Measurements from ENCODE around the gene SEC22A. TPM values are rescaled to one million over a fixed set of nuclear protein-coding genes. Genes with fewer than 3 reads are reported as not detected.

The SEC22A gene
- total and polyA plus RNA-seq, 4 experiments from 2014 or later, result 19.4 to 26.5 (median 22.5) TPM

DNA sequence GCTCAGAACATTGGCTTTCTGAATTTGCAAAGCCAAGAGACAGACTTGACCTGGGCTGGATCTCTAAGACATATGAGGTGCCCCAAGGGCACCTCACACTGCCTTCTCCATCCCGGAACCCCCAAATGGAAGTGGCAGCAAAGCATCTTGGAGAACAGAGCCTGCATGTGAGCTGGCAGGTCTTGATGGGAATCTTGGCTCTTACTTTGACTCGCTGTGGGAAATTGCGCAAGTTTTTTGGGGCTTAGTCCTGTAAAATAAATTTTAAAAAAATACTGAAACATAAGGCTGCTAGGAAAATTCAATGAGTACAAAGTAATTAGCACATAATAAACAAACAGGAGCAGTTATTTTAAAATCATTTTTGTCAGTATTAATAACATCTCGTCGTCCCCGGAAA lies 13.7 kb upstream of the SEC22A start:
- Histone ChIP-seq H3K4me3 (ENCODE audit: low read length in 2 of 2) (no peak overlapping the region), H3K36me3 (ENCODE audit: insufficient read depth, low read length) (no peaks in the 10 kb centered on the region), H3K4me1 (ENCODE audit: insufficient read depth, low read length) (no peaks in the 10 kb centered on the region), H3K9me3 (ENCODE audit: control insufficient read depth in 1 of 2, low read length in 2 of 2) (no peaks in the 10 kb centered on the region), H3K27ac (ENCODE audit: low read depth, low read length) (no peak overlapping the region), H3K27me3 (ENCODE audit: insufficient read depth, low read length) (no peaks in the 10 kb centered on the region)
- CTCF ChIA-PET (ENCODE audit: partially characterized antibody), result no interaction called here
- H3K4me3 Mint-ChIP-seq, result no peak overlapping the region
- intact Hi-C loops (cut with micrococcal nuclease), result no loop called here
- no peaks in the 10 kb centered on the region for H3K4me1 Mint-ChIP-seq
- no peak for DNase-seq
- H3K27ac Mint-ChIP-seq, result no peak overlapping the region
- peaks cover 0 to 3% of the 10 kb centered on the region in 2 donors for H3K27me3 Mint-ChIP-seq
- POLR2A ChIA-PET (ENCODE audit: partially characterized antibody), result no interaction called here
- H3K9me3 Mint-ChIP-seq, result peaks cover 0 to 7% (median 2%) of the 10 kb centered on the region in 8 donors
- H3K36me3 Mint-ChIP-seq, result no peaks in the 10 kb centered on the region

DNA sequence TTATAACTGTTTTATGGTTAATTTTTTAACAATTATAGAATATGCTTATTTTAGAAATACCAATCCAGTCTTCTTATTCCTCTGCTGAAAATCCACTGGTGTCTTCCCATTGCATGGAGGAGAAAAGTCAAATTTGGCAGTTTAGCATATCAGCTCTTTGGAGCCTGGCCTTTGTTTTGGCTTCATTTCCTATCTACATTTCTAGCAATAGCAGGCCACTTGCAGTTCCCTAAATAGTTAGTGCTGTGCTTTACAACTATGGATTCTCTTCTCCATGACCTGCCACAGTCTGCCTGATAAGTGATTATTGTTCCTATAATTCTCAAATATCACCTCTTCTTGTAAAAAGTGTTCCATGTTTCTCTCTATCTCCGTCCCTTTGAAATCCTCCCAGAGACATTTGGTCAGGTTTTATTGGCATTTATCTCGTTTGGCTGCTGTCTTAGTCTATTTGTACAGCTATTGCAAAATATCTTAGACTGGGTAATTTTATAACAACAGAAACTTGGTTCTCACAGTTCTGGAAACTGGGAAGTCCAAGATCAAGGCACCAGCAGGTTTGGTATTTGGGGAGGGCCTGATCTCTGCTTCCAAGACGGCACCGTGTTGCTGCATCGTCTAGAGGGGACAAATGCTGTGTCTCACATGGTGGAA lies 8.2 kb upstream of the SEC22A start:
- Mint-ChIP-seq H3K27ac (no peak overlapping the region), H3K36me3 (peaks cover 0 to 3% of the 10 kb centered on the region in 2 donors), H3K4me3 (no peak overlapping the region), H3K9me3 (peaks cover 0 to 8% (median 3%) of the 10 kb centered on the region in 8 donors), H3K27me3 (no peaks in the 10 kb centered on the region), H3K4me1 (no peaks in the 10 kb centered on the region)
- H3K4me1 ChIP-seq (ENCODE audit: insufficient read depth, low read length), result no peaks in the 10 kb centered on the region
- no peak overlapping the region for H3K4me3 ChIP-seq (ENCODE audit: low read length in 2 of 2)
- no peaks in the 10 kb centered on the region for H3K36me3 ChIP-seq (ENCODE audit: insufficient read depth, low read length)
- POLR2A ChIA-PET (ENCODE audit: partially characterized antibody), result no interaction called here
- CTCF ChIA-PET (ENCODE audit: partially characterized antibody), result no interaction called here
- intact Hi-C loops (cut with micrococcal nuclease), result no loop called here
- no peaks in the 10 kb centered on the region for H3K9me3 ChIP-seq (ENCODE audit: control insufficient read depth in 1 of 2, low read length in 2 of 2)
- H3K27ac ChIP-seq (ENCODE audit: low read depth, low read length), result no peak overlapping the region
- H3K27me3 ChIP-seq (ENCODE audit: insufficient read depth, low read length), result no peaks in the 10 kb centered on the region
- no peak for DNase-seq

DNA sequence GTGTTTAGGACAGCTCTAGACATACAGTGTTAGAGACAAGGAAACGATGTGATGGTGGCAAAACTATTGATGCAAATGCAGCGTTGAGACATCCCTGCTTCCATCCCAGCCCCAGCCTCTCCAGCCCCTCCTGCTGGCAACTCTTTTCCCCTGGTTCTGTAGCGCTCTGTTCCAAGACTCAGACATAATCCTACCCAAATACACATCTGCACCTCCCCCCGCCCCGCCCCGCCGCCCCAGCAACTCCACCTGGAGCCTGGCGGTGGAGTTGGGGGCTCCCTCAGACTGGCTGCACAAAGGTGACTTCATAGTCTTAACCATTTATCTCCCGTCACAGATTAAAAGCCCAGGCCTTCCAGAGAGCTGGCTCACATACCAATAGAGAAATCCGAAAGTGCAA lies 7.2 kb upstream of the SEC22A start:
- no peak overlapping the region for H3K27ac ChIP-seq (ENCODE audit: low read depth, low read length)
- no peaks in the 10 kb centered on the region for H3K9me3 ChIP-seq (ENCODE audit: control insufficient read depth in 1 of 2, low read length in 2 of 2)
- H3K4me1 ChIP-seq (ENCODE audit: insufficient read depth, low read length), result no peaks in the 10 kb centered on the region
- H3K27me3 ChIP-seq (ENCODE audit: insufficient read depth, low read length), result no peaks in the 10 kb centered on the region
- no peak for DNase-seq
- no peak overlapping the region for H3K4me3 Mint-ChIP-seq
- peaks cover 0 to 4% of the 10 kb centered on the region in 2 donors for H3K27me3 Mint-ChIP-seq
- POLR2A ChIA-PET (ENCODE audit: partially characterized antibody), result interaction anchor here (0.7 kb wide), 1 partner anchor 628 kb away, joined by 4 read pairs; no protein-coding TSS in a partner anchor
- intact Hi-C loops (cut with micrococcal nuclease), result no loop called here
- H3K36me3 ChIP-seq (ENCODE audit: insufficient read depth, low read length), result no peaks in the 10 kb centered on the region
- H3K27ac Mint-ChIP-seq, result no peak overlapping the region
- no peak overlapping the region for H3K4me3 ChIP-seq (ENCODE audit: low read length in 2 of 2)
- peaks cover 0 to 7% of the 10 kb centered on the region in 2 donors for H3K36me3 Mint-ChIP-seq
- peaks cover 0 to 14% (median 3%) of the 10 kb centered on the region in 8 donors for H3K9me3 Mint-ChIP-seq
- no peaks in the 10 kb centered on the region for H3K4me1 Mint-ChIP-seq
- CTCF ChIA-PET (ENCODE audit: partially characterized antibody), result no interaction called here

DNA sequence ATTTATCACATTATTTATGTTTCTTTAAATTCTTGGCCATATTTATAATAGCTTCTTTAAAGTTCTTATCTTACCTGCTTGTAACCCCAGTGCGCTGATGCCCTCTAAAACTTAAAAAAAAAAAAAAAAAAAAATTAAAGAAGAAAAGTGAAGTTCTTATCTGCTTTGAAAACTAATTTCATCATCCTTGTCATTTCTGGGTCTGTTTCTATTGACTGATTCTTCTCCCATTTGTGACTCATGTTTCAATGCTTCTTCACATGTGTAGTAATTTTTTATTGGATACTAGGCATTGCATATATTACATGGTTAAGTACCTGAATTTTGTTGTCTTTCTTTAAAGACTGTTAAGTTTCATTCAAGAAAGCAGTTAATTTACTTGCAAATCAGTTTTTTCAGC lies 3.4 kb upstream of the SEC22A start:
- Mint-ChIP-seq H3K27ac (no peak overlapping the region), H3K27me3 (peaks cover 0 to 4% of the 10 kb centered on the region in 2 donors), H3K9me3 (peaks cover 0 to 14% (median 6%) of the 10 kb centered on the region in 8 donors), H3K36me3 (peaks cover 7 to 12% of the 10 kb centered on the region in 2 donors), H3K4me1 (peaks cover 14 to 26% (median 21%) of the 10 kb centered on the region in 4 donors), H3K4me3 (no peak overlapping the region)
- no peak overlapping the region for H3K27ac ChIP-seq (ENCODE audit: low read depth, low read length)
- intact Hi-C loops (cut with micrococcal nuclease), result no loop called here
- no peaks in the 10 kb centered on the region for H3K9me3 ChIP-seq (ENCODE audit: control insufficient read depth in 1 of 2, low read length in 2 of 2)
- ChIA-PET CTCF (ENCODE audit: partially characterized antibody) (no interaction called here), POLR2A (ENCODE audit: partially characterized antibody) (no interaction called here)
- no peaks in the 10 kb centered on the region for H3K36me3 ChIP-seq (ENCODE audit: insufficient read depth, low read length)
- H3K27me3 ChIP-seq (ENCODE audit: insufficient read depth, low read length), result no peaks in the 10 kb centered on the region
- H3K4me3 ChIP-seq (ENCODE audit: low read length in 2 of 2), result no peak overlapping the region
- no peak for DNase-seq
- H3K4me1 ChIP-seq (ENCODE audit: insufficient read depth, low read length), result peaks cover 19% of the 10 kb centered on the region

DNA sequence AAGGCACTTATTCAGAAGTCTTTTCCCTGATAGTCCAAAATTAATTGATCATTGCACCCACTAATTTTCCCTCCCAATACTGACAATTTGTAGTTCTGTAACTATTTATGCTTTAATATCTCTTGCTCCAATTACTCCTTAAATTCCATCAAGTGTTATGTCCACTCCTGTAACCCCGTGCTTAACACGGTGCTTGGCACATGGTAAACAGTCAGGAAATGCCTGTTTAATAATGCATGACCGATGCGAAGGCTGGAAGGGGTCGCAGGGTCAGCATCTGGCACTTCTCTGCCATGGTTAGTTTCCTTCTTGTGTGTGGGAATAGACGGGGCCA lies 553 bp upstream of the SEC22A start:
- Histone ChIP-seq H3K4me1 (ENCODE audit: insufficient read depth, low read length) (peaks cover 20% of the 10 kb centered on the region), H3K9me3 (ENCODE audit: control insufficient read depth in 1 of 2, low read length in 2 of 2) (no peaks in the 10 kb centered on the region), H3K27ac (ENCODE audit: low read depth, low read length) (peak overlapping the region; percentile 98), H3K27me3 (ENCODE audit: insufficient read depth, low read length) (no peaks in the 10 kb centered on the region), H3K4me3 (ENCODE audit: low read length in 2 of 2) (peak overlapping the region; percentile 76 to 91), H3K36me3 (ENCODE audit: insufficient read depth, low read length) (no peaks in the 10 kb centered on the region)
- POLR2A ChIA-PET (ENCODE audit: partially characterized antibody), result interaction anchor here (0.6 to 1.6 kb wide), 11 partner anchors 9 to 1655 kb away, joined by 3 to 13 read pairs (median 4); partner anchors contain the start of genes DTX3L, FAM162A, HSPBAP1 and MIX23
- Mint-ChIP-seq H3K4me3 (peak overlapping the region; percentile 88 to 98 (median 90)), H3K27me3 (peaks cover 0 to 4% of the 10 kb centered on the region in 2 donors), H3K9me3 (peaks cover 0 to 14% (median 6%) of the 10 kb centered on the region in 8 donors), H3K4me1 (peaks cover 21 to 38% (median 26%) of the 10 kb centered on the region in 4 donors), H3K36me3 (peaks cover 7 to 14% of the 10 kb centered on the region in 2 donors), H3K27ac (peak overlapping the region; percentile 92 to 99 (median 98))
- DNase-seq, result no peak
- CTCF ChIA-PET (ENCODE audit: partially characterized antibody), result no interaction called here
- intact Hi-C loops (cut with micrococcal nuclease), result loop anchor here (1.0 to 10.0 kb wide), 9 partner anchors 384 to 1655 kb away; partner anchors contain the start of genes FAM162A, GOLGB1, HACD2 and HCLS1

DNA sequence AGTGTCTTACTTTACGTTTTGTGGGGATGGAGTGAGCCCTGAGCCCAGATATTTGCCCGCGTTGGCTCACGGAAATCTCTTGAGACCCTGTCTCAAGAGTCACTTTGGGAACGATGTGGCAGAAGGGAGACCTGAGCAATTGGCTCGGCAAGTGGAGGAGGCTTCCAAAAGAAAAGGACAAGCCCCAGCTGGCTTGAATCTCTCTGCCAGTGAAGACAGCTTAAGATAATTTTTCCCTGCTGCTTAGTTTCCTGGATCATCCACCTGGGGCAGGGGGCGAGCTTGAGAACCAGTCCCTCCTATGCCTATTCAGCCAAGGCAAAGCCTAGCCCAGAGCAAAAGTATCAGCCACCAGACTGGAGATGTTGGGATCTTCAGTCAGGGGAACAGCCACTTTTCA lies 708 bp downstream of the SEC22A start:
- Mint-ChIP-seq H3K27me3 (peaks cover 0 to 4% of the 10 kb centered on the region in 2 donors), H3K4me3 (peak overlapping the region; percentile 88 to 98 (median 90)), H3K36me3 (peaks cover 7 to 16% of the 10 kb centered on the region in 2 donors), H3K9me3 (peaks cover 0 to 14% (median 4%) of the 10 kb centered on the region in 8 donors), H3K27ac (peak overlapping the region; percentile 92 to 99 (median 98)), H3K4me1 (peaks cover 21 to 41% (median 31%) of the 10 kb centered on the region in 4 donors)
- ChIA-PET CTCF (ENCODE audit: partially characterized antibody) (interaction anchor here (0.9 kb wide), 1 partner anchor 383 kb away, joined by 3 read pairs; no protein-coding TSS in a partner anchor), POLR2A (ENCODE audit: partially characterized antibody) (interaction anchor here (1.1 to 1.6 kb wide), 6 partner anchors 8 to 819 kb away, joined by 3 to 13 read pairs (median 8); partner anchors contain the start of genes FAM162A, HSPBAP1, MIX23 and WDR5B)
- peak overlapping the region; percentile 98 for H3K27ac ChIP-seq (ENCODE audit: low read depth, low read length)
- no peaks in the 10 kb centered on the region for H3K27me3 ChIP-seq (ENCODE audit: insufficient read depth, low read length)
- H3K9me3 ChIP-seq (ENCODE audit: control insufficient read depth in 1 of 2, low read length in 2 of 2), result no peaks in the 10 kb centered on the region
- no peaks in the 10 kb centered on the region for H3K36me3 ChIP-seq (ENCODE audit: insufficient read depth, low read length)
- peak overlapping the region; percentile 82 to 91 for H3K4me3 ChIP-seq (ENCODE audit: low read length in 2 of 2)
- DNase-seq, result no peak
- peaks cover 20% of the 10 kb centered on the region for H3K4me1 ChIP-seq (ENCODE audit: insufficient read depth, low read length)
- intact Hi-C loops (cut with micrococcal nuclease), result loop anchor here (10.0 kb wide), 1 partner anchor 688 kb away; the partner anchor contains the start of gene KPNA1

DNA sequence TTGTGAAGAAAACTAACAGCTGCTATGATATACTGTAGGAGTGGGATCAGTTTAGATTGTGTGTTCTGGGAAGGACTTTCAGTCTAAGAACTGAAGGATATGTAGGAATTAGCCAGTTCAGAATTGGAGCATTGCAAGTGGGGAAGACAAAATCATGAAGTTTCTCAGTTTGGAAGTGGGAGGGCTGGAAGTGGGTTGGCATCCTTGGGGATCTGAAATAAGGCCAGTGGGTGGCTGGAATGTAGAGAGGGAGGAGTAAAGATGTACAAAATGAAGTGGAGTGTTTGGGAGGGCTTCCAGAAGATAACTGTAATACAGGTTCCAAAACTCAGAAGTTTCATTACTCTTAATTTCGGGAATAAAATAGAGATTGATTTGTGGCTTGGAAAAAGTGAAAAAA lies 17.2 kb downstream of the SEC22A start:
- Histone ChIP-seq H3K4me1 (ENCODE audit: insufficient read depth, low read length) (no peaks in the 10 kb centered on the region), H3K9me3 (ENCODE audit: control insufficient read depth in 1 of 2, low read length in 2 of 2) (no peaks in the 10 kb centered on the region), H3K27me3 (ENCODE audit: insufficient read depth, low read length) (no peaks in the 10 kb centered on the region), H3K36me3 (ENCODE audit: insufficient read depth, low read length) (no peaks in the 10 kb centered on the region), H3K27ac (ENCODE audit: low read depth, low read length) (no peak overlapping the region), H3K4me3 (ENCODE audit: low read length in 2 of 2) (no peak overlapping the region)
- peaks cover 12 to 41% (median 30%) of the 10 kb centered on the region in 4 donors for H3K4me1 Mint-ChIP-seq
- peak overlapping the region in 2 of 7 donors; percentile 13 to 26 for H3K27ac Mint-ChIP-seq
- POLR2A ChIA-PET (ENCODE audit: partially characterized antibody), result no interaction called here
- DNase-seq, result no peak
- H3K4me3 Mint-ChIP-seq, result no peak overlapping the region
- H3K36me3 Mint-ChIP-seq, result peaks cover 32 to 56% of the 10 kb centered on the region in 2 donors
- no peaks in the 10 kb centered on the region for H3K27me3 Mint-ChIP-seq
- no peaks in the 10 kb centered on the region for H3K9me3 Mint-ChIP-seq
- CTCF ChIA-PET (ENCODE audit: partially characterized antibody), result no interaction called here
- intact Hi-C loops (cut with micrococcal nuclease), result no loop called here

Measured in CD4-positive, alpha-beta memory T cell (primary cell).